ENCODE measurements around the gene LZTS3. TPM values are rescaled to one million over a fixed set of nuclear protein-coding genes. Genes with fewer than 3 reads are reported as not detected.

Gene LZTS3
- total RNA-seq, 1 experiment from 2014 or later = 6.1 TPM

DNA sequence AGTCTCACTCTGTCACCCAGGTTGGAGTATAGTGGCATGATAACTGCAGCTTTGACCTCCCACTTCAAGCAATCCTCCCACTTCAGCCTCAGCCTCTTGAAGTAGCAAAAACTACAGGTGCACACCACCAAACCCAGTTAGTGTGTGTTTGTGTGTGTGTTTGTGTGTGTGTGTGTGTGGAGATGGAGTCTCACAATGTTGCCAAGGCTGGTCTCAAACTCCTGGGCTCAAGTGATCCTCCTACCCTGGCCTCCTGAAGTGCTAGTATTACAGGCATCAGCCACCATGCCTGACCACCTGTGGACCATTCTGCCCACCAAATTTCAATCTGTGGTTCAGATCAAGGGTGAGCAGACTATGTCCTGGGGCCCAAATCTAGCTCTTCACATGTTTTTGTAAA is 22.4 kb downstream of the LZTS3 start:
- H3K36me3 ChIP-seq (ENCODE audit: insufficient read depth, low read length, poor library complexity, severe bottlenecking) = peaks cover 30% of the 10 kb centered on the region
- CTCF ChIA-PET = no interaction called here

DNA sequence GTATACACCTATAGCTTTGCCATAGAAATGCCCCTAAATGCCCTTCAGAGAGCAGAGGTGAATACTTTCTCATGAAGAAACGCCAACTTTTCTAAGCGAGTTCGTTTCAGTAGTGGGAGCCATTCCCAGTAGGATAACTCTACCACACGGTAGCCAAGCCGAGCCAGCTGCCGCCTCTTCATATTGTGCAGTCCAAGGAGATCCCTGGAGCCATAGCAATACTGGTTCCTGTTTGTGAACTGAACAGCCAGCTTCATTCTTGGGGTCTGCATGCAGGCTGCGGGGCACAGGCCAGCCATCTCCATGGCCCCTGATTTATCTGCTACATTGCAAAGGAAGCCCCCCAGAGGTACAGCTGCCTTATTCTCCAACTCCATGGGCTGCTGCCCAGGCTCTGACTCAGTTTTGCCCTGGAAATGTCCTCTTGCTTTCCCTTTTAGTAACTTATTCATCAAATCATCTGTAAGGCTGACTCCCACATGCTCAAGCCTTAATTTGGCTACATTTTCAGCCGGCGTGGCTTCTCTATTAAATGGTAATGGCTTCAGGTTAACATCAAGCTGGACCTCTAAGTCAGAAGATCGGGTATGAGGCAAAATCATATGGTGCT is 26.5 kb downstream of the LZTS3 start:
- BruUV-seq (replicated peaks) = TSS peak; percentile 9
- no peak overlapping the region for H3K4me3 ChIP-seq (ENCODE audit: low read depth, low read length, poor library complexity, severe bottlenecking)
- POLR2A ChIA-PET (ENCODE audit: low non-redundant PET) = no interaction called here
- no peak for DNase-seq (ENCODE audit: low spot score)
- no peaks in the 10 kb centered on the region for H3K9me3 ChIP-seq (ENCODE audit: low read depth, low read length, poor library complexity, severe bottlenecking)
- H3K27ac ChIP-seq (ENCODE audit: low read depth, low read length, poor library complexity, severe bottlenecking) = no peak overlapping the region
- TF ChIP-seq, protein P1, sequence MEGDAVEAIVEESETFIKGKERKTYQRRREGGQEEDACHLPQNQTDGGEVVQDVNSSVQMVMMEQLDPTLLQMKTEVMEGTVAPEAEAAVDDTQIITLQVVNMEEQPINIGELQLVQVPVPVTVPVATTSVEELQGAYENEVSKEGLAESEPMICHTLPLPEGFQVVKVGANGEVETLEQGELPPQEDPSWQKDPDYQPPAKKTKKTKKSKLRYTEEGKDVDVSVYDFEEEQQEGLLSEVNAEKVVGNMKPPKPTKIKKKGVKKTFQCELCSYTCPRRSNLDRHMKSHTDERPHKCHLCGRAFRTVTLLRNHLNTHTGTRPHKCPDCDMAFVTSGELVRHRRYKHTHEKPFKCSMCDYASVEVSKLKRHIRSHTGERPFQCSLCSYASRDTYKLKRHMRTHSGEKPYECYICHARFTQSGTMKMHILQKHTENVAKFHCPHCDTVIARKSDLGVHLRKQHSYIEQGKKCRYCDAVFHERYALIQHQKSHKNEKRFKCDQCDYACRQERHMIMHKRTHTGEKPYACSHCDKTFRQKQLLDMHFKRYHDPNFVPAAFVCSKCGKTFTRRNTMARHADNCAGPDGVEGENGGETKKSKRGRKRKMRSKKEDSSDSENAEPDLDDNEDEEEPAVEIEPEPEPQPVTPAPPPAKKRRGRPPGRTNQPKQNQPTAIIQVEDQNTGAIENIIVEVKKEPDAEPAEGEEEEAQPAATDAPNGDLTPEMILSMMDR (conservative IDR thresholded peaks at IDR 0.05; ENCODE audit: low read depth, low read length) = no peak
- no peak for TF ChIP-seq EZH2 (IDR thresholded peaks at IDR 0.05; ENCODE audit: borderline replicate concordance, low read depth, low read length, poor library complexity, severe bottlenecking)
- H3K27me3 ChIP-seq (replicated peaks; ENCODE audit: insufficient read depth, low read depth, low read length, poor library complexity) = no peaks in the 10 kb centered on the region
- peaks cover 26% of the 10 kb centered on the region for H3K36me3 ChIP-seq (ENCODE audit: insufficient read depth, low read length, poor library complexity, severe bottlenecking)
- CTCF ChIA-PET = no interaction called here
- H3K4me1 ChIP-seq (ENCODE audit: insufficient read depth, low read length, poor library complexity, severe bottlenecking) = no peaks in the 10 kb centered on the region
- intact Hi-C loops (cut with micrococcal nuclease; ENCODE audit: unreplicated experiment) = no loop called here

More for the DNA sequence above, 22.4 kb downstream of the LZTS3 start:
- TF ChIP-seq, protein P1 (conservative IDR thresholded peaks at IDR 0.05; ENCODE audit: low read depth, low read length) = no peak
- no peak for TF ChIP-seq EZH2 (IDR thresholded peaks at IDR 0.05; ENCODE audit: borderline replicate concordance, low read depth, low read length, poor library complexity, severe bottlenecking)
- Histone ChIP-seq H3K27me3 (replicated peaks; ENCODE audit: insufficient read depth, low read depth, low read length, poor library complexity) (no peaks in the 10 kb centered on the region), H3K27ac (ENCODE audit: low read depth, low read length, poor library complexity, severe bottlenecking) (no peak overlapping the region), H3K4me1 (ENCODE audit: insufficient read depth, low read length, poor library complexity, severe bottlenecking) (no peaks in the 10 kb centered on the region), H3K4me3 (ENCODE audit: low read depth, low read length, poor library complexity, severe bottlenecking) (no peak overlapping the region), H3K9me3 (ENCODE audit: low read depth, low read length, poor library complexity, severe bottlenecking) (no peaks in the 10 kb centered on the region)
- intact Hi-C loops (cut with micrococcal nuclease; ENCODE audit: unreplicated experiment) = no loop called here
- no TSS peak for BruUV-seq (replicated peaks)
- no peak for DNase-seq (ENCODE audit: low spot score)
- POLR2A ChIA-PET (ENCODE audit: low non-redundant PET) = no interaction called here

DNA sequence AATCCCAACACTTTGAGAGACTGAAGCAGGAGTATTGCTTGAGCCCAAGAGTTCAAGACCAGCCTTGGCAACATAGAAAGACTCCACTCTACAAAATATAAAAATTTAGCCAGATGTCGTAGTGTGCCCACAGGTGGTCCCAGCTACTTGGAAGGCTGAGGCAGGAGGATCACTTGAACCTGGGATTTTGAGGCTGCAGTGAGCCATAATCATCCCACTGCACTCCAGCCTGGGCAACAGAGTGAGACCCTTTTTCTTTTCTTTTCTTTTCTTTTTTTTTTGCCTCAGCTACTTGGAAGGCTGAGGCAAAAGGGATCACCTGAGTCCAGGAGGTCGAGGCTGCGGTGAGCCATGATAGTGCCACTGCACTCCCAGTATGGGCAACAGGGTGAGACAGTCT is 31.6 kb downstream of the LZTS3 start:
- H3K27me3 ChIP-seq (replicated peaks; ENCODE audit: insufficient read depth, low read depth, low read length, poor library complexity) = no peaks in the 10 kb centered on the region
- CTCF ChIA-PET = no interaction called here
- H3K36me3 ChIP-seq (ENCODE audit: insufficient read depth, low read length, poor library complexity, severe bottlenecking) = peaks cover 3% of the 10 kb centered on the region
- POLR2A ChIA-PET (ENCODE audit: low non-redundant PET) = no interaction called here
- no peaks in the 10 kb centered on the region for H3K9me3 ChIP-seq (ENCODE audit: low read depth, low read length, poor library complexity, severe bottlenecking)
- intact Hi-C loops (cut with micrococcal nuclease; ENCODE audit: unreplicated experiment) = no loop called here
- H3K4me3 ChIP-seq (ENCODE audit: low read depth, low read length, poor library complexity, severe bottlenecking) = no peak overlapping the region
- BruUV-seq (replicated peaks) = no TSS peak
- TF ChIP-seq, protein P1 (conservative IDR thresholded peaks at IDR 0.05; ENCODE audit: low read depth, low read length) = no peak
- TF ChIP-seq EZH2 (IDR thresholded peaks at IDR 0.05; ENCODE audit: borderline replicate concordance, low read depth, low read length, poor library complexity, severe bottlenecking) = no peak
- H3K4me1 ChIP-seq (ENCODE audit: insufficient read depth, low read length, poor library complexity, severe bottlenecking) = no peaks in the 10 kb centered on the region
- no peak overlapping the region for H3K27ac ChIP-seq (ENCODE audit: low read depth, low read length, poor library complexity, severe bottlenecking)
- DNase-seq (ENCODE audit: low spot score) = no peak

All from A673 (cell line).